ENCODE data around the gene DPH3.

Gene DPH3

GRCh38 chr3:16240229-16241023 lies 24.3 kb downstream of the DPH3 start:
- ATAC-seq (no peak), DNase-seq (no peak)
- Mint-ChIP-seq H3K4me1 (peaks cover 4% of the 10 kb centered on the region), H3K27ac (no peak overlapping the region), H3K4me3 (no peak overlapping the region), H3K36me3 (ENCODE audit: low read depth) (no peaks in the 10 kb centered on the region), H3K27me3 (no peaks in the 10 kb centered on the region), H3K9me3 (no peaks in the 10 kb centered on the region)

- Mint-ChIP-seq H3K36me3 (ENCODE audit: low read depth) (no peaks in the 10 kb centered on the region), H3K4me1 (peaks cover 4% of the 10 kb centered on the region), H3K27me3 (no peaks in the 10 kb centered on the region), H3K9me3 (no peaks in the 10 kb centered on the region), H3K4me3 (no peak overlapping the region), H3K27ac (no peak overlapping the region)
- ATAC-seq (no peak), DNase-seq (no peak)
Observed at GRCh38 chr3:16239780-16240179, 25.0 kb downstream of the DPH3 start.

GRCh38 chr3:16239086-16239770 lies 25.5 kb downstream of the DPH3 start:
- Mint-ChIP-seq H3K27me3 (no peaks in the 10 kb centered on the region), H3K36me3 (ENCODE audit: low read depth) (no peaks in the 10 kb centered on the region), H3K27ac (no peak overlapping the region), H3K4me1 (peaks cover 4% of the 10 kb centered on the region), H3K9me3 (no peaks in the 10 kb centered on the region), H3K4me3 (no peak overlapping the region)
- DNase-seq (no peak), ATAC-seq (no peak)

DNA sequence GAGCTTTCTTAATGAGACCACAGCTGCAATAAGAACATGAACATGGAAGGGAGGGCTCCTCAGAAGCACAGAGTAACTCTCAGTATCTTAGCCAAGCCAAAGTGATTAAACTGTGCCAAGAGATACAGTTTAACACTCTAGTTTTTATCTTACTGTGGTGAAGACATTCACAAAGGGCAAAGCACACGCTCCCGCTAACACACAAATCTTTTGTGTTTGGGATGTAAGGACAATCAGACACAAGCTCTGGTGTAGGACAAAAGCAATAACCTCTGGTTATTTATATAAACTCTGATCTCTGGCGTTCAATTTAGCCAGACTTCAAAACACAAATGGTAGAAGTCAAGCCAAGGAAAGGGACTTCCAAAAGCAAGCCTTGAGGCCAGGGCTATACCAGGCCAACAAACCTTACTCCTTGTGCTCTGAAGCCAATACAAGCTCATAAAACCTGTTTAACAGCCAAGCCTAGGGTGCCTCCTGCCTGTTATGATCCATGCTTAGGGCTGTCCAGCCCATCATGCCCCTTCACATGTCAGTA lies 27.8 kb downstream of the DPH3 start:
- Mint-ChIP-seq H3K9me3 (no peaks in the 10 kb centered on the region), H3K4me1 (peaks cover 4% of the 10 kb centered on the region), H3K27ac (no peak overlapping the region), H3K4me3 (no peak overlapping the region), H3K27me3 (no peaks in the 10 kb centered on the region), H3K36me3 (ENCODE audit: low read depth) (no peaks in the 10 kb centered on the region)
- ATAC-seq (no peak), DNase-seq (no peak)

DNA sequence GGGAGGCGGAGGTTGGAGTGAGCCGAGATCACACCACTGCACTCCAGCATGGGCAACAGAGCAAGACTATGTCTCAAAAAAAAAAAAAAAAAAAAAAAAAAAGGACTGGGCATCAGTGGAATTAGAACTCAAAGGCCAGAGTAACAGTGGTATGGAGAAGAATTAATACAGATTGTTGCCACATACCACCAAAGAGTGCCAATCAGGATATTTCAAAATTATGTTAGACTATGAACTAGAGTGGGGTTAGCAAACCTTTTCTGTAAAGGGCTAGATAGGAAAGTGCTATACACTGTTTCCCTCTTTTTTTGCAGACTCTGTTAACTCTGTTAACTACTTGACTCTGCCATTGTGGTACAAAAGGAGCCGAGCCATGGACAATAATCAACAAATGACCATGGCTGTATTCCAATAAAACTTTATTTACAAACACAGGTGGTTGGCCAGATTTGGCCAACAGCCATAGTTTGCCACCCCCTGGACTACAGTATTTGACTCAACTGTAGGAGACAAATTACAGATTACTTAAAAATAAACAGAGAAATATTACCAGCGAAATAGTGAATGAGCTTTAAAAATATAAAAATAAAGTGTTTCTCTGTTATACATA lies 28.6 kb downstream of the DPH3 start:
- no peak for DNase-seq
- no peaks in the 10 kb centered on the region for H3K36me3 Mint-ChIP-seq (ENCODE audit: low read depth)
- ATAC-seq = no peak
- no peak overlapping the region for H3K27ac Mint-ChIP-seq
- H3K4me1 Mint-ChIP-seq = peaks cover 4% of the 10 kb centered on the region
- H3K27me3 Mint-ChIP-seq = no peaks in the 10 kb centered on the region
- H3K9me3 Mint-ChIP-seq = no peaks in the 10 kb centered on the region
- no peak overlapping the region for H3K4me3 Mint-ChIP-seq

DNA sequence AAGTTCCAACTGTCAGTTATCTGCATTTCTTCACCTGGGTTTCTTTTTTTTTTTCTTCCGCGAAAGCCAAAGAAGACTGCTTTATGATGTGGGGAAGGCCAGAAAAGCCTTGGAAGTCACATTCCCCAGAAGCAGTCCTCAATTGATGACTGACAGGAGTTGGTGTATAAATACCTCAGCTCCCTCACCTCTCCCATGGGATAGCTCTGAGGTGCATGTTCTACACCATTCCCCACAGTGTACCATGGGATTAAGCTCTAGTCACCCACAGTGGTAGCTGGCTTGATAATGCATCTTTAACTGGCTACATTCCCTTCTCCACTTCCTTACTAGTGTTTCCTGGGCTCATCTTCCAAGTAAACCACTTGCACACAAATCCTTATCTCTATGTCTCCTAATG lies 30.5 kb downstream of the DPH3 start:
- no peaks in the 10 kb centered on the region for H3K4me1 Mint-ChIP-seq
- no peaks in the 10 kb centered on the region for H3K9me3 Mint-ChIP-seq
- H3K27ac Mint-ChIP-seq = no peak overlapping the region
- ATAC-seq (no peak), DNase-seq (no peak)
- H3K36me3 Mint-ChIP-seq (ENCODE audit: low read depth) = no peaks in the 10 kb centered on the region
- H3K27me3 Mint-ChIP-seq = no peaks in the 10 kb centered on the region
- H3K4me3 Mint-ChIP-seq = no peak overlapping the region

GRCh38 chr3:16233806-16234205 lies 30.9 kb downstream of the DPH3 start:
- H3K4me1 Mint-ChIP-seq = no peaks in the 10 kb centered on the region
- no peak overlapping the region for H3K4me3 Mint-ChIP-seq
- no peaks in the 10 kb centered on the region for H3K27me3 Mint-ChIP-seq
- H3K9me3 Mint-ChIP-seq = no peaks in the 10 kb centered on the region
- no peaks in the 10 kb centered on the region for H3K36me3 Mint-ChIP-seq (ENCODE audit: low read depth)
- DNase-seq (no peak), ATAC-seq (no peak)
- H3K27ac Mint-ChIP-seq = no peak overlapping the region

GRCh38 chr3:16231983-16232382 lies 32.8 kb downstream of the DPH3 start:
- Mint-ChIP-seq H3K9me3 (no peaks in the 10 kb centered on the region), H3K4me3 (no peak overlapping the region), H3K4me1 (no peaks in the 10 kb centered on the region), H3K27ac (no peak overlapping the region), H3K36me3 (ENCODE audit: low read depth) (no peaks in the 10 kb centered on the region), H3K27me3 (peaks cover 7% of the 10 kb centered on the region)
- ATAC-seq (no peak), DNase-seq (no peak)

DNA sequence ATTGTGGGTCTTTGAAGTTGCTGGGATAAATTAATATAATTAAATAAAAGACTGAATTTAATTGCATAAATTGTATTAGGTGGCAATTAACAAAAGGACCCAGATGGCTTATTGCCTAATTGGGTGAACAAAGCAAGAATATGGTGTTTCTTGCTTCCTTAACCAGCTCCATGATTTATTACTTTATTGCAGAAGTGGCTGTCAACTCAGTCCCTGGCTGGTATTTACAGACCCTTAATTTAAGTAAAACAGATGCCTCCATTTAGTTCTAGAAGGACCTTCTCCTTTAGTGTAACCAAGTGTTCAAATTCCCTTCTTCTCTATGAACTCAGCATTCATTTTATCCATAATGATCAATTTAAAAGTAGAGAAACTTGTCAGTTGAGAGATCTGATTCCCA lies 35.1 kb downstream of the DPH3 start:
- peaks cover 7% of the 10 kb centered on the region for H3K9me3 Mint-ChIP-seq
- no peaks in the 10 kb centered on the region for H3K4me1 Mint-ChIP-seq
- no peaks in the 10 kb centered on the region for H3K36me3 Mint-ChIP-seq (ENCODE audit: low read depth)
- no peak overlapping the region for H3K27ac Mint-ChIP-seq
- no peak for DNase-seq
- peaks cover 7% of the 10 kb centered on the region for H3K27me3 Mint-ChIP-seq
- H3K4me3 Mint-ChIP-seq = no peak overlapping the region
- no peak for ATAC-seq

DNA sequence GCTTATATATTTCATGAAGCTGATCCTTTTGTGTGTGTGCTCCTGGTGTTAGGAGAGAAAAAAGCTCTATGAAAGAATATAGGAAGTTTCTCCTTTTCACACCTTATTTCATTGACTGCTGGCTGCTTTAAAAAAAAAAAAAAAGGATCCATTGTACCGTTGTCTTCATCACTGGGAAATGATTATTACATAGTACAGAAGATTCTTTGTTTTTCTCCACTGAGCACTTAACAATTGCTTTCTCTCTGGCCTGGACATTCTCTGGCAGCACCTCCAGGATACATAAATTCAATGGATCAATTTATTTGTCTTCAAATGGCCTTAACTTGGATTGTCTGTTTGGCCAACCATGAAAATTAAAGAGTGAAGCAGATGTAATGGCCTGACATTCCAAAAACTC lies 37.2 kb downstream of the DPH3 start:
- no peak overlapping the region for H3K4me3 Mint-ChIP-seq
- peaks cover 7% of the 10 kb centered on the region for H3K27me3 Mint-ChIP-seq
- H3K36me3 Mint-ChIP-seq (ENCODE audit: low read depth) = no peaks in the 10 kb centered on the region
- no peak overlapping the region for H3K27ac Mint-ChIP-seq
- DNase-seq = no peak
- H3K9me3 Mint-ChIP-seq = peaks cover 7% of the 10 kb centered on the region
- no peak for ATAC-seq
- H3K4me1 Mint-ChIP-seq = peaks cover 2% of the 10 kb centered on the region

DNA sequence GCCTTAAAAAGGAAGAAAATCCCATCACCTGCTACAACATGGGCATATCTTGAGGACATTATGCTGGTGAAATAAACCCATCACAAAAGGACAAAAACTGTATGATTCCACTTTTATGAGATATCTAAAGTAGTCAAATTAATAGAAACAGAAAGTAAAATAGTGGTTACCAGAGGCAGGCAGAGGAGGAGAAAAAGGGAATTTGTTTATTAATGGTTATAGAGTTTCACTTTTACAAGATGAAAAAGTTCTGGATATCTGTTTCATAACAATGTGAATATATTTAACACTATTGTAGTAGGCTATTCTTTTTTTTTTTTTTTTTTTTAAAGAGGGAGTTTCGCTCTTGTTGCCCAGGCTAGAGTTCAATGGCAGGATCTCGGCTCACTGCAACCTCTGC lies 40.4 kb downstream of the DPH3 start:
- H3K27ac Mint-ChIP-seq = no peak overlapping the region
- DNase-seq (no peak), ATAC-seq (no peak)
- peaks cover 7% of the 10 kb centered on the region for H3K27me3 Mint-ChIP-seq
- H3K4me1 Mint-ChIP-seq = peaks cover 2% of the 10 kb centered on the region
- H3K4me3 Mint-ChIP-seq = no peak overlapping the region
- H3K36me3 Mint-ChIP-seq (ENCODE audit: low read depth) = no peaks in the 10 kb centered on the region
- peaks cover 7% of the 10 kb centered on the region for H3K9me3 Mint-ChIP-seq

DNA sequence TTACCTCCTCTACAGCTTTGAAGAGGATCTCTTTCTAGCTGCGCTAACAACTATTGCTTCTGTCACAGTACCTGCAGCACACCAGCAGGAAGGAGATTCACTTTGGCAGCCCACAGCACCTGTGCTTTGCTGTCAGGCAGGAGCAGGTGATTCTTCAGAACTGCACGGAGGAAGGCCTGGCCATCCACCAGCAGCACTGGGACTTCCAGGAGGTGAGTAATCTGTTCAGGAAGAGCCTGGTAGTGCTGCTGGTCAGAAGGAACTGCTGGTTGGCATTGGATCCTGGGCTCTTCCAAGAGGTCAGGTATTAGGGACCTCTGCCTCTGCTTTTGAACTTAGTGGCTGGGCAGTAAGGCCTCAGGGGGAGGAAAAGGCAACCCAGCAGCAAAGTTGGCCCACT lies 42.2 kb downstream of the DPH3 start:
- Mint-ChIP-seq H3K27ac (no peak overlapping the region), H3K4me3 (no peak overlapping the region), H3K4me1 (peaks cover 2% of the 10 kb centered on the region), H3K36me3 (ENCODE audit: low read depth) (no peaks in the 10 kb centered on the region), H3K27me3 (peaks cover 2% of the 10 kb centered on the region), H3K9me3 (peaks cover 7% of the 10 kb centered on the region)
- no peak for DNase-seq
- no peak for ATAC-seq

GRCh38 chr3:16221990-16222389 lies 42.8 kb downstream of the DPH3 start:
- Mint-ChIP-seq H3K27me3 (peaks cover 2% of the 10 kb centered on the region), H3K27ac (no peak overlapping the region), H3K36me3 (ENCODE audit: low read depth) (no peaks in the 10 kb centered on the region), H3K4me1 (peaks cover 2% of the 10 kb centered on the region), H3K4me3 (no peak overlapping the region), H3K9me3 (peaks cover 7% of the 10 kb centered on the region)
- DNase-seq = no peak
- ATAC-seq = no peak

GRCh38 chr3:16219777-16220176 lies 45.0 kb downstream of the DPH3 start:
- H3K4me1 Mint-ChIP-seq = peaks cover 2% of the 10 kb centered on the region
- H3K4me3 Mint-ChIP-seq = no peak overlapping the region
- no peak overlapping the region for H3K27ac Mint-ChIP-seq
- ATAC-seq (no peak), DNase-seq (no peak)
- H3K27me3 Mint-ChIP-seq = peaks cover 2% of the 10 kb centered on the region
- H3K36me3 Mint-ChIP-seq (ENCODE audit: low read depth) = no peaks in the 10 kb centered on the region
- H3K9me3 Mint-ChIP-seq = no peaks in the 10 kb centered on the region

DNA sequence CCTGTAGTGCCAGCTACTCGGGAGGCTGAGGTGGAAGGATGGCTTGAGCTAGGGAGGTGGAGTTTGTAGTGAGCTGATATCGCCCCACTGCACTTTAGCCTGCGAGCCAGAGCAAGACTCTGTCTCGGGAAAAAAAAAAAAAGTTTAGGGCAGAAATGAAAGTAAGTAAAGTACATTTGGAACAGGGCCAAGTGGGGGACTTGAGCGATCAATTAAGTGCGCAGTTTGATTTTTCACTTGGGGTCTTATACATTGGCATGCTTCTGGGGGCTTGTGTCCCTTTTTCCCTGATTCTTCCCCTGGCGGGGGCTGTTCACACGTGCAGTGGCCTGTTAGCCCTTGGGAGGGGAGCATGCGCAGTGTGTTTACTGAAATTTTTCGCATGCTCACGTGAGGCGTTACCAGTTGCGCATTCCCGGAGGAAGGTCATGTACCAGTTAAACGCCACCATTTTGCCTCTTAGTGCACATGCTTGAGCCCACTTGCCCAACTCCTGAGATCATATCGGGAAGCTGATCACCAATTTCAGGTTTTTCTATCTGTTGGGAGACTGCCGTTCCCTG lies 48.3 kb downstream of the DPH3 start:
- Mint-ChIP-seq H3K27me3 (peaks cover 2% of the 10 kb centered on the region), H3K4me1 (no peaks in the 10 kb centered on the region), H3K9me3 (no peaks in the 10 kb centered on the region), H3K4me3 (no peak overlapping the region), H3K27ac (no peak overlapping the region), H3K36me3 (ENCODE audit: low read depth) (no peaks in the 10 kb centered on the region)
- ATAC-seq (no peak), DNase-seq (no peak)

Measured in activated naive CD8-positive, alpha-beta T cell treated with anti-CD3 and anti-CD28 coated beads, Interleukin-2, amount 50 U/mL, for 24 hours (primary cell).